ENCODE results near the gene SLC12A6.

SLC12A6 gene

DNA sequence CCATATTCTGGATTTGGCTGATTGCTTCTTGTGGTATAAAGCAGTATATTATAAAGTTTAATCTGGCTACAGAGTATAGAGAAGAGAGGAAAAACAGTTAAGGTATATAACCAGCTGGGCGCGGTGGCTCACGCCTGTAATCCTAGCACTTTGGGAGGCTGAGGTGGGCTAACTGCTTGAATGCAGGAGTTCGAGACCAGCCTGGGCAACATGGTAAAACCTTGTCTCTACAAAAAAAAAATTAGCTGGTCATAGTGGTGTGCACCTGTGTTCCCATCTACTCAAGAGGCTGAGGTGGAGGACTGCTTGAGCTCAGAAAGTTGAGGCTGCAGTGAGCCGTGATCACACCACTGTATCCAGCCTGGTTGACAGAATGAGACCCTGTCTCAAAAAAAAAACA, 7.3 kb downstream of the SLC12A6 start:
- no peak for DNase-seq (ENCODE audit: low spot score)

DNA sequence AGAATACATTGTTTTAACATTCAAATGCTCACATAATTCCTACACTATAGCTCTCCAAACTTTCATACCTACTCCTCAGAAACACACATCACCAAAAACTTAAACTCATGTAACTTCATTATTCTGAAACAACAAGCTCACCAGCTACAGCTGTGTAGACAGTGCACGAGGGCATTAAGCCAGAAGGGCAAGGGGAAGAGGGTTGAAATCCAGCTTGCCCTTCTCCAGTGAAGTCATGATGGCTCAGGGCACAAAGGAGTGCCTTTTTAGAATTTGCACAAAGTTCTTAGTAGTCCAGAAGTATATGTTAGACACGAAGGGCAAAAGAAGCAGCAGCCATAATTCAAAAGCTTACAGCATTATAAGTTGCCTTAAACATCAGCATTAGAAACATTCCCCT, 8.6 kb downstream of the SLC12A6 start:
- DNase-seq (ENCODE audit: low spot score): no peak

- DNase-seq (ENCODE audit: low spot score): no peak
Measured at GRCh38 chr15:34327906-34328305, 9.7 kb downstream of the SLC12A6 start.

GRCh38 chr15:34325368-34325767, 12.2 kb downstream of the SLC12A6 start:
- no peak for DNase-seq (ENCODE audit: low spot score)

DNA sequence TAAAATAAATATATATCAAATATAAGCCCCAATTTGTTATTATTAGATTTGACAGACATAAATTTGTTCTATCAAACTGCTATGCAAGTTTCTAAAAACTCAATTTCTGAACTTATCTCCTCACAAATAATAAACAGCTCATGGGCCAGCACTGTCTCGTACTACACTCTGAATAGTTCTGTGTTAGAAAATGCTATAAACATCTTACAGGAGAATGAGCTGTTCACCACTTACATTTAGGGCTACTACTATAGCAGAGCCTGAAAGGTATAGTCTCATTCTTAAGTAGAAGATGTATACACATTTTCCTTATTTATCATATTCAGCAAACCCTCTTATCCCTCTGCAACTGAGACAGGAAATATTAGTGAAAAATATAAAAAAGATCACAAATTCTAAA, 12.6 kb downstream of the SLC12A6 start:
- no peak for DNase-seq (ENCODE audit: low spot score)

- no peak for DNase-seq (ENCODE audit: low spot score)
Measured at GRCh38 chr15:34323217-34323616, 14.4 kb downstream of the SLC12A6 start.

DNA sequence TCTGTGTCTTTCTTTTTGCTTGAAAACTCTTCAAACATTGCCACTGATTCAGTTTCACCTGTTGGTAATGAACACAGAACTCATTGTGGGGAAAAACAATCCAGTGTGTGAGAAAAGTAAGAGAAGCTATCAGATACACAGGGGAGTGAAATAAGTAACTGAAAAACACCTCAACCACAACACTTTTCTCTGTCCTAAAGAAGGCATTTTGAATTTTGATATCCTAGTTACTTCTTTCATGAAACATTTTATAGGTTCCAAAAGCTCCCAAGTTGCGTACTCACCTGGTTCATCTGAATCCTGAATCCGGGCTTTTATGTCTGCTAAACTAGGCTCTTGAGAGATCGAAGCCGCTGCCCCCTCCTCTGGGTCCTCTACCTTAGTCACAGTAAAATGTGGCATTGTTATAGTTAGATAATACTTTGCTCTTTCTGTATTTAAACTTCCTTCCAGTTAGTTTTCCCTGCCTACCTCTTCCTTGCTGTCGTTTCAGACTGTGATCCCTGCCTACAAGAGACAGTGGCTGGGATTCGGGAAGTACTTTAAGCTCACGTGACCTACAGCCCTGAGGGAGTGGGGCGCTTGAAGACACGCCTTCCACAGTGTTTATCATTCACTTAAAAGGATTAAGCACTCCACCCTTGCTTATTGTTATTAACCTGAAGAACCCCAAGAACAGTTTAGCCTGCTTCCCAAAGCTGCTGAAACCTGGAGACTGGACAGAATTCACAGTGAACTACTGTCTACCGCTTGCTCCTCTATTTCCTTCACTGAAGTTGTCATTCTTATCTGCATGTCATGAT, 19.1 kb downstream of the SLC12A6 start:
- DNase-seq (ENCODE audit: low spot score): peak; percentile 65

- no peak for DNase-seq (ENCODE audit: low spot score)
Measured at GRCh38 chr15:34314491-34315490, 22.8 kb downstream of the SLC12A6 start.

GRCh38 chr15:34311563-34311962, 26.0 kb downstream of the SLC12A6 start:
- DNase-seq (ENCODE audit: low spot score): no peak

DNA sequence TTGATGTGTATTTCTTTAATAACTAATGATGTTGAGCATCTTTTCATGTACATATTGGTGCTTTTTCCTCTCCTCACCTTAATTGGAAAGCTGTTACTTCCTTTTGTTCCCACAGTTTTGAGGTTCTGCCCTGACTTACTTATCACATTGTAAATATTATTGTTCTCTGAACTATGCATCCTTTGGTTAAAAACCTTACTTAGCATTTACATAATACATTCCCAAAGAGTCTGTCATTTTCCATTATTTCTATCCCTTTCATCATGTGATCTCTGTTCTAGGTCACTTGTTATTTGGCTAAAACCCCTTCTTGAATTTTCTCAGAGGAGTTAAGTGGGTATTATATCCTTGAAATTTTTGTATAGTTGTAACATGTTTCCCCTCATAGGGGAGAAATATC, 33.0 kb downstream of the SLC12A6 start:
- DNase-seq (ENCODE audit: low spot score): no peak

GRCh38 chr15:34301058-34301457, 36.5 kb downstream of the SLC12A6 start:
- no peak for DNase-seq (ENCODE audit: low spot score)

GRCh38 chr15:34297059-34297458, 40.5 kb downstream of the SLC12A6 start:
- DNase-seq (ENCODE audit: low spot score): no peak

DNA sequence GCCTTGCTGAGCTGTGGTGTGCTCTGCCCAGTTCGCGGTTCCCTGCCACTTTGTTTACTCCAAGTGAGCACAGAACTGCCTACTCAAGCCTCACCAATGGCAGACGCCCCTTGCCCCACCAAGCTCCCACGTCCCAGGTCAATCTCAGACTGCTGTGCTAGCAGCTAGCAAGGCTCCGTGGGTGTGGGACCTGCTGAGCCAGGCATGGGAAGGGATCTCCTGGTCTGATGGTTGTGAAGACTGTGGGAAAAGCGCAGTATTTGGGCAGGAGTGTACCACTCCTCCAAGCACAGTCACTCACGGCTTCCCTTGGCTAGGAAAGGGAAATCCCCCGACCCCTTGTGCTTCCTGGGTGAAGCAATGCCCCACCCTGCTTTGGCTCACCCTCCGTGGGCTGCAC, 45.0 kb downstream of the SLC12A6 start:
- DNase-seq (ENCODE audit: low spot score): no peak

GRCh38 chr15:34284937-34285336, 52.6 kb downstream of the SLC12A6 start:
- DNase-seq (ENCODE audit: low spot score): no peak

DNA sequence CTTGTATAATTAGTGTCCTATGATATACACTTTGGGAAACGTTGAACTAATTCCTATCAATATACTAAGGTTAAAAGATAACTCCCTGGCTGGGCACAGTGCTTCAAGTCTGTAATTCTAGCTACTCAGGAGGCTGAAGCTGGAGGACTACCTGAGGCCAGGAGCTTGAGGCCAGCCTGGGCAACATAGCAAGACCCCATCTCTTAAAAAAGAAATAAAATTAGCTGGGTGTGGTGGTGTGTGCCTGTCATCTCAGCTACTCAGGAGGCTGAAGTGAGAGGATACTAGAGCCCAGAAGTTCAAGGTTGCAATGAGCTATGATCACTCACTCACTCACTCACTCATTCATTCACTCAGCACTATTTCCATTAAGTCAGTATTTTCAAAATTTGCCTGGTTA, 55.2 kb downstream of the SLC12A6 start:
- DNase-seq (ENCODE audit: low spot score): no peak

GRCh38 chr15:34280193-34280592, 57.4 kb downstream of the SLC12A6 start:
- no peak for DNase-seq (ENCODE audit: low spot score)

DNA sequence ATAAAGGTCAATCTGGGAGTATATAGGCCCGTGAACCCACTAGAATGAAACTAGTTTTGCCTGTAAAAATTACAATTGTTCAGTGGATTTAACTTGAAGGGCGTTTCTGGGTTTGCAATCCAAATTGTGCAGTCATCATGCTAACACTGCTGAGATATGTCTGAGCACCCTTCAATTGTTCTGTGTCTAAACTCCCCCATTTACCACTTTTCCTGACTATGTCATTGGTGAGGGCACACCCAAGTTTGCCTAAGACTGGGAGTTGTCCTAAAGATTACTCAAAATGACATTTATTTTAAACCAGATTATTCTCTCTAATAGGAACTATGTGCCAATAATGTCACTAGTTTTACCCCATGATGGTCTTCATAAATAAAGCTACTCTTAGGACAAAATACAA, 58.2 kb downstream of the SLC12A6 start:
- DNase-seq (ENCODE audit: low spot score): no peak

- DNase-seq (ENCODE audit: low spot score): no peak
Measured at GRCh38 chr15:34275721-34276120, 61.9 kb downstream of the SLC12A6 start.

DNA sequence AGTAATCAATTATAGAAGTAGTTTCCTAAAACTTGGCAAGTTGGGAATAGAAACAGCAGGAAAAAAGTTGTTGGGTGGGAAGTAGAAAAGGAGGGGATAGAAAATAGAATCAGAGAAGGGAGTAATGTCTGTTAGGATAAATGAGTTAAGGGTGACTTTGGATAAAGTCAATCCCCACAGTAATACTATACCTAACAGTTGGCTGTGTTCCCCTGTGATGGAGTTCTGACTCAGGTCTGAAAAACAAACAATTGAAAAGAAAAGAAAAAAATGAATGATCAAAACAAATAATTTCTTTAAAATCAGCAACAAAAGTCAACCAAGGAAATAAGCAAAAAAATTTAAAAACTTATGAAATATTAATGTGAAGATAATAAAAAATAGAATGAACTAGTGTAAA, 62.4 kb downstream of the SLC12A6 start:
- DNase-seq (ENCODE audit: low spot score): no peak

GRCh38 chr15:34271493-34271892, 66.1 kb downstream of the SLC12A6 start:
- DNase-seq (ENCODE audit: low spot score): no peak

DNA sequence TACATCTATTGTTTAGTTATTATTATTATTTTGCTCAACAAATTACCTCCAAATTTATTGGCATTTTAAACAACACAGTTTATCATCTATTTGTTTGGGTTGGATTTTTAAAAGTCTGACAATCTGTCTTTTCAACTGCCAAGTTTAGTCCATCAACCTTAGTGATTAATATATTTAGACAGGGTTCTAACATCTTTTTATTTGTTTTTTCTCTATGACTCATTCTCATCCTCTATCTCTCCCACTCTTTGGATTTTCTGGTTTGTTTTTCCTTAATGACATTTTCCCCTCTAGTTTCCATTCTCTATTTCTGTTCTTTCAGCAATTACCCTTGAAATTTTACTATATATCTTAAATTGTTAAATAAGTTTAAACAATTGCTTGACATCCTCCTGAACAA, 70.8 kb downstream of the SLC12A6 start:
- no peak for DNase-seq (ENCODE audit: low spot score)

- DNase-seq (ENCODE audit: low spot score): no peak
Measured at GRCh38 chr15:34264076-34264475, 73.5 kb downstream of the SLC12A6 start.

DNA sequence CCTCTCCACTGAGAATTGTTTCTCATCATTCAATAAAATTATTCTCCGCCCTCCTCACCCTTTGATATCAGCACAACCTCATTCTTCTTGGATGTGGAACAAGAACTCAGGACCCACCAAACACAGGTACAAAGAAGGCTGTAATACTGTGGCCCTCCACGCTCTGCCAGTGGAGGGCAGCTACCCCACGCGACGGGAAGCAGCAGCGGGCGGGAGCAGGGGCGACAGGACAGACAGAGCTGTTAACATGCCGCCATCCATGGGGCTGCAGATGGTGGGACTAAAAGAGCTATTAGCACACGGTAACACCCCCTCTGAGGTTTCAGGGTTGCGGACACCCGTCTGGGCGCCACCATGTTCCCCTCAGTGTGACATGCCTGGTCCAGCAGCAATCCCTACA, 75.2 kb downstream of the SLC12A6 start:
- DNase-seq (ENCODE audit: low spot score): no peak

Measured in ecto neural progenitor cell (in vitro differentiated cells).